HEK293 (cell line): ENCODE results near the gene PLA2G1B.

Source experiments
- CTCF ChIA-PET: fragments of 350-600 bp; formaldehyde crosslinking; extraction: SDS; loops from one replicate; lab custom pipeline; 2021; ENCODE audit warnings: antibody characterized with exemption; lab: Yijun Ruan, JAX
- POLR2A ChIA-PET: fragments of 300-600 bp; formaldehyde crosslinking; extraction: SDS; loops from one replicate; lab custom pipeline; 2020; ENCODE audit warnings: antibody characterized with exemption, inconsistent platforms; lab: Yijun Ruan, JAX
- H3K27ac ChIP-seq: fragments of 200-500 bp; sonication (Bioruptor generic); 2 replicates; pipeline ENCODE4 v1.5.1; 2014; ENCODE audit warnings: low read depth, low read length, control low read depth, inconsistent platforms; ENCODE audit errors: extremely low read depth
- H3K36me3 ChIP-seq, 2 experiments: fragments of 200-500 bp in 1 of 2; sonication (Bioruptor generic) in 1 of 2; 1 replicate in 1 of 2; 2 replicates in 1 of 2; pipeline ENCODE4 v1.5.1; 2014 to 2017; ENCODE audit warnings: inconsistent platforms in 2 of 2, low read length in 2 of 2; ENCODE audit not compliant: control insufficient read depth in 2 of 2, insufficient read depth in 1 of 2
- H3K4me1 ChIP-seq: fragments of 200-500 bp; sonication (Bioruptor generic); 2 replicates; pipeline ENCODE4 v1.5.1; 2014; ENCODE audit warnings: mild to moderate bottlenecking, low read length, inconsistent platforms; ENCODE audit not compliant: control insufficient read depth, insufficient read depth
- H3K4me3 ChIP-seq: 2 replicates; pipeline ENCODE4 v1.5.1; 2011; ENCODE audit warnings: low read depth, mild to moderate bottlenecking, control low read depth, low read length, moderate library complexity
- H3K9me3 ChIP-seq: fragments of 200-500 bp; sonication (Bioruptor generic); 2 replicates; pipeline ENCODE4 v1.5.1; 2014; ENCODE audit warnings: low read depth, low read length, inconsistent platforms; ENCODE audit not compliant: control insufficient read depth, insufficient read depth
- EGR2 ChIP-seq: fragments of 450-650 bp; formaldehyde crosslinking; IDR thresholded peaks from 2 replicates; pipeline ENCODE4 v1.5.1; 2016; ENCODE audit warnings: low read depth, missing biosample characterization, missing genetic modification characterization
- GLI4 ChIP-seq: fragments of 450-650 bp; formaldehyde crosslinking; IDR thresholded peaks from 2 replicates; pipeline ENCODE4 v1.5.1; 2016; ENCODE audit warnings: missing biosample characterization, missing genetic modification characterization
- KLF7 ChIP-seq: fragments of 450-650 bp; formaldehyde crosslinking; IDR thresholded peaks from 2 replicates; pipeline ENCODE4 v1.5.1; 2016; ENCODE audit warnings: missing biosample characterization, missing genetic modification characterization, borderline replicate concordance
- SP2 ChIP-seq: fragments of 450-650 bp; formaldehyde crosslinking; IDR thresholded peaks from 2 replicates; pipeline ENCODE4 v1.5.1; 2016; ENCODE audit warnings: missing biosample characterization, missing genetic modification characterization
- WT1 ChIP-seq: fragments of 450-650 bp; formaldehyde crosslinking; IDR thresholded peaks from 2 replicates; pipeline ENCODE4 v1.5.1; 2016; ENCODE audit warnings: missing biosample characterization, missing genetic modification characterization
- ZBTB20 ChIP-seq: fragments of 450-650 bp; formaldehyde crosslinking; IDR thresholded peaks from 2 replicates; pipeline ENCODE4 v1.5.1; 2016; ENCODE audit warnings: missing biosample characterization, missing genetic modification characterization
- ZBTB26 ChIP-seq: fragments of 450-650 bp; formaldehyde crosslinking; optimal IDR thresholded peaks from 2 replicates; pipeline ENCODE3; 2016; ENCODE audit warnings: missing biosample characterization, mild to moderate bottlenecking, missing genetic modification characterization
- ZBTB48 ChIP-seq: fragments of 450-650 bp; formaldehyde crosslinking; IDR thresholded peaks from 2 replicates; pipeline ENCODE4 v1.5.1; 2016; ENCODE audit warnings: missing biosample characterization, missing genetic modification characterization
- ZBTB8A ChIP-seq: fragments of 450-650 bp; formaldehyde crosslinking; IDR thresholded peaks from 2 replicates; pipeline ENCODE4 v1.5.1; 2016; ENCODE audit warnings: missing biosample characterization, missing genetic modification characterization
- ZFP37 ChIP-seq: fragments of 450-650 bp; formaldehyde crosslinking; IDR thresholded peaks from 2 replicates; pipeline ENCODE4 v1.5.1; 2016; ENCODE audit warnings: missing biosample characterization, missing genetic modification characterization
- ZIC2 ChIP-seq: fragments of 450-650 bp; formaldehyde crosslinking; IDR thresholded peaks from 2 replicates; pipeline ENCODE4 v1.5.1; 2016; ENCODE audit warnings: missing biosample characterization, missing genetic modification characterization
- ZNF121 ChIP-seq: fragments of 450-650 bp; formaldehyde crosslinking; IDR thresholded peaks from 2 replicates; pipeline ENCODE4 v1.5.1; 2016; ENCODE audit warnings: missing biosample characterization, missing genetic modification characterization
- ZNF19 ChIP-seq: fragments of 450-650 bp; formaldehyde crosslinking; IDR thresholded peaks from 2 replicates; pipeline ENCODE4; 2016; ENCODE audit warnings: missing biosample characterization, missing genetic modification characterization, low read depth
- ZNF223 ChIP-seq: fragments of 450-650 bp; formaldehyde crosslinking; IDR thresholded peaks from 2 replicates; pipeline ENCODE4 v1.5.1; 2016; ENCODE audit warnings: missing biosample characterization, missing genetic modification characterization
- ZNF239 ChIP-seq: fragments of 450-650 bp; formaldehyde crosslinking; IDR thresholded peaks from 2 replicates; pipeline ENCODE4 v1.5.1; 2016; ENCODE audit warnings: missing biosample characterization, missing genetic modification characterization
- ZNF274 ChIP-seq, 2 experiments: fragments of 200-500 bp in 1 of 2; fragments of 450-650 bp in 1 of 2; sonication (Bioruptor generic) in 1 of 2; formaldehyde crosslinking in 1 of 2; IDR thresholded peaks; 2 replicates each; pipeline versions ENCODE4 v1.5.1 to v1.6.1; 2014 to 2016; ENCODE audit warnings: borderline replicate concordance in 1 of 2, inconsistent platforms in 1 of 2, low read length in 1 of 2, missing biosample characterization in 1 of 2, missing genetic modification characterization in 1 of 2
- ZNF548 ChIP-seq: fragments of 450-650 bp; formaldehyde crosslinking; IDR thresholded peaks from 2 replicates; pipeline ENCODE4 v1.5.1; 2016; ENCODE audit warnings: missing biosample characterization, missing genetic modification characterization
- ZNF596 ChIP-seq: fragments of 450-650 bp; IDR thresholded peaks from 2 replicates; pipeline ENCODE4 v1.5.0; 2018; ENCODE audit warnings: missing biosample characterization, mild to moderate bottlenecking, missing genetic modification characterization, moderate library complexity
- ZSCAN18 ChIP-seq: fragments of 450-650 bp; formaldehyde crosslinking; IDR thresholded peaks from 2 replicates; pipeline ENCODE4 v1.5.1; 2016; ENCODE audit warnings: missing biosample characterization, missing genetic modification characterization
- TF ChIP-seq, protein P1 (sequence below): fragments of 450-650 bp; formaldehyde crosslinking; IDR thresholded peaks from 2 replicates; pipeline ENCODE4 v1.5.1; 2017; ENCODE audit warnings: missing biosample characterization, missing genetic modification characterization
- TF ChIP-seq, protein P2 (sequence below): fragments of 450-650 bp; formaldehyde crosslinking; IDR thresholded peaks from 2 replicates; pipeline ENCODE4 v1.5.1; 2016; ENCODE audit warnings: missing biosample characterization, missing genetic modification characterization

The PLA2G1B gene

GRCh38 chr12:120368789-120369602 is 41.4 kb upstream of the PLA2G1B start, which contains the start of gene MSI1:
TSS of gene MSI1 (minus strand) at chr12:120369164. CDS start at chr12:120369091, 73 bp downstream.
- H3K36me3 ChIP-seq: peaks cover 0 to 33% of the 10 kb centered on the region in 2 experiments; a peak in 2 of 3 replicates
- H3K4me1 ChIP-seq: 0 out of 2 replicates have a peak, but pooled peaks cover 2% of the 10 kb centered on the region
- peak within 1 kb of the TSS; percentile 78; the same call in 1 of the 2 replicates for H3K27ac ChIP-seq
- TF ChIP-seq ZBTB26 (tag by site-specific recombination): peak; percentile 29
- no peak for TF ChIP-seq ZNF19 (tag by site-specific recombination)
- TF ChIP-seq, protein P1, sequence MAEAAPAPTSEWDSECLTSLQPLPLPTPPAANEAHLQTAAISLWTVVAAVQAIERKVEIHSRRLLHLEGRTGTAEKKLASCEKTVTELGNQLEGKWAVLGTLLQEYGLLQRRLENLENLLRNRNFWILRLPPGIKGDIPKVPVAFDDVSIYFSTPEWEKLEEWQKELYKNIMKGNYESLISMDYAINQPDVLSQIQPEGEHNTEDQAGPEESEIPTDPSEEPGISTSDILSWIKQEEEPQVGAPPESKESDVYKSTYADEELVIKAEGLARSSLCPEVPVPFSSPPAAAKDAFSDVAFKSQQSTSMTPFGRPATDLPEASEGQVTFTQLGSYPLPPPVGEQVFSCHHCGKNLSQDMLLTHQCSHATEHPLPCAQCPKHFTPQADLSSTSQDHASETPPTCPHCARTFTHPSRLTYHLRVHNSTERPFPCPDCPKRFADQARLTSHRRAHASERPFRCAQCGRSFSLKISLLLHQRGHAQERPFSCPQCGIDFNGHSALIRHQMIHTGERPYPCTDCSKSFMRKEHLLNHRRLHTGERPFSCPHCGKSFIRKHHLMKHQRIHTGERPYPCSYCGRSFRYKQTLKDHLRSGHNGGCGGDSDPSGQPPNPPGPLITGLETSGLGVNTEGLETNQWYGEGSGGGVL (tag by site-specific recombination): peak; percentile 37; the same call in 1 of the 2 replicates
- TF ChIP-seq ZBTB8A (tag by site-specific recombination): peak; percentile 36; the same call in 1 of the 2 replicates
- TF ChIP-seq EGR2 (tag by site-specific recombination): no peak
- TF ChIP-seq KLF7 (tag by site-specific recombination): no peak
- ChIA-PET CTCF (interaction anchor here (0.6 to 5.0 kb wide), 3 partner anchors 13 to 807 kb away, joined by 3 to 66 read pairs (median 4); no protein-coding TSS in a partner anchor), POLR2A (interaction anchor here (0.6 to 2.1 kb wide), 3 partner anchors 8 to 69 kb away, joined by 3 to 8 read pairs (median 4); partner anchors contain the start of gene COX6A1)
- H3K9me3 ChIP-seq: no peaks in the 10 kb centered on the region
- H3K4me3 ChIP-seq: peak within 1 kb of the TSS; percentile 61

DNA sequence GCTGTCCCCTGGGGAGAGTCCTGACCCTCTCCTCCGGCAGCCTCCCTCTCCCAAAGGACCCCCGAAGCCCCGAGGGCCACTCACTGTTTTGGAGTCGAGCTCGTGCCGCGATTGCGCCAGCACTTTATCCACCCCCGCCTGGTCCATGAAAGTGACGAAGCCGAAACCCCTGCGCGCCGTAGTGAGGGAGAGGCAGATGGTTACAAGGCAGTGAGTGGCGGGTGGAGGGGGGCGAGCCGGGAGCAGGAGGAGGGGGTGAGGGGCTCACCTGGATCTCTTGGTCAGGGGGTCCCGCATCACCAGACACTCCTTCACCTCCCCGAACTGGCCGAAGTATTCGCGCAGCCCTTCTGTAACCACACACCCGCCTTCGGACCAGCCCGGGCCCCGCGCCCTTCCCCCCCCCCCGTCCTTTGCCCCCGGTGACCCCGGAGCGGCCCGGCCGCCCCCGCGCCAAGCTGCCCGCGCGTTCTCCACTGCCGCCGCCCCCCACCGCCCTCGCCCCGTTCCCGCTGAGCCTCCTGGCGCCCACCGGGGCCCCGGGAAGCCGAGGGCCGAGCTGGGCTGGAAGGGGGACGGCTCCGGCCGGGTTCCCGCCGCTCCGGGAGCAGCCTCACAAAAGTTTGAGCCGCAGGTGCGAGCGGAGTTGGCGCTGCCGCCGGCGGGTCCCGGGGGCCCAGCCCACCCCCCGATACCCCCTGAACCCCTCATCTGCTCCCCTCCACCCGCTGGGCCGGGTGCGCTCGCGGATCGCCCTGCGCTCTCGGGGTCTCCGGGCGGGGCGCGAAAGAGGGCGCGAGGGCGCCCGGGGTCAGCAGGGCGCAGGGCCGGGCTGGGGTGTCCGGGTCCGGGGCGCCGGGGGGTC is 40.6 kb upstream of the PLA2G1B start:
- 0 out of 2 replicates have a peak, but pooled peaks cover 2% of the 10 kb centered on the region for H3K4me1 ChIP-seq
- no peaks in the 10 kb centered on the region for H3K9me3 ChIP-seq
- H3K4me3 ChIP-seq: peak overlapping the region; percentile 61
- ChIA-PET POLR2A (interaction anchor here (1.0 to 2.1 kb wide), 4 partner anchors 10 to 168 kb away, joined by 3 to 8 read pairs (median 5); partner anchors contain the start of gene RPLP0), CTCF (interaction anchor here (0.6 to 5.0 kb wide), 20 partner anchors 8 to 808 kb away, joined by 3 to 66 read pairs (median 5); partner anchors contain the start of genes COX6A1 and SIRT4)
- peaks cover 0 to 42% of the 10 kb centered on the region in 2 experiments; a peak in 2 of 3 replicates for H3K36me3 ChIP-seq
- peak overlapping the region; percentile 78; the same call in 1 of the 2 replicates for H3K27ac ChIP-seq
- TF ChIP-seq ZBTB20 (tag by site-specific recombination): no peak; the same call in none of the 2 replicates
- TF ChIP-seq ZBTB48 (tag by site-specific recombination): no peak; the same call in 1 of the 2 replicates
- TF ChIP-seq ZNF223 (tag by site-specific recombination): no peak
- TF ChIP-seq, protein P2, sequence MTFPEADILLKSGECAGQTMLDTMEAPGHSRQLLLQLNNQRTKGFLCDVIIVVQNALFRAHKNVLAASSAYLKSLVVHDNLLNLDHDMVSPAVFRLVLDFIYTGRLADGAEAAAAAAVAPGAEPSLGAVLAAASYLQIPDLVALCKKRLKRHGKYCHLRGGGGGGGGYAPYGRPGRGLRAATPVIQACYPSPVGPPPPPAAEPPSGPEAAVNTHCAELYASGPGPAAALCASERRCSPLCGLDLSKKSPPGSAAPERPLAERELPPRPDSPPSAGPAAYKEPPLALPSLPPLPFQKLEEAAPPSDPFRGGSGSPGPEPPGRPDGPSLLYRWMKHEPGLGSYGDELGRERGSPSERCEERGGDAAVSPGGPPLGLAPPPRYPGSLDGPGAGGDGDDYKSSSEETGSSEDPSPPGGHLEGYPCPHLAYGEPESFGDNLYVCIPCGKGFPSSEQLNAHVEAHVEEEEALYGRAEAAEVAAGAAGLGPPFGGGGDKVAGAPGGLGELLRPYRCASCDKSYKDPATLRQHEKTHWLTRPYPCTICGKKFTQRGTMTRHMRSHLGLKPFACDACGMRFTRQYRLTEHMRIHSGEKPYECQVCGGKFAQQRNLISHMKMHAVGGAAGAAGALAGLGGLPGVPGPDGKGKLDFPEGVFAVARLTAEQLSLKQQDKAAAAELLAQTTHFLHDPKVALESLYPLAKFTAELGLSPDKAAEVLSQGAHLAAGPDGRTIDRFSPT (tag by site-specific recombination): no peak
- peak; percentile 85 for TF ChIP-seq ZIC2 (tag by site-specific recombination)
- no peak for TF ChIP-seq ZNF239 (tag by site-specific recombination)
- no peak for TF ChIP-seq ZSCAN18 (tag by site-specific recombination)
- no peak for TF ChIP-seq ZNF596
- TF ChIP-seq, protein P1 (tag by site-specific recombination): peak; percentile 83
- TF ChIP-seq GLI4 (tag by site-specific recombination): no peak
- no peak for TF ChIP-seq ZNF548
- TF ChIP-seq WT1: 0 out of 2 replicates have a peak, but pooled peaks have one; percentile 19
- no peak for TF ChIP-seq ZNF274 (IDR thresholded peaks at IDR 0.05; ENCODE audit: low read length)
- TF ChIP-seq ZNF274 (tag by site-specific recombination; IDR thresholded peaks at IDR 0.05; ENCODE audit: borderline replicate concordance): no peak
- TF ChIP-seq ZNF121 (tag by site-specific recombination): no peak
- no peak for TF ChIP-seq ZFP37 (tag by site-specific recombination)
- TF ChIP-seq SP2: no peak
